ENCODE measurements around the gene LTO1. TPM values are rescaled to one million over a fixed set of nuclear protein-coding genes. Genes with fewer than 3 reads are reported as not detected.
A peak's percentile ranks its signal among the peaks of the same experiment; 100 is the strongest.

LTO1 gene
- total RNA-seq, 1 donor from 2014 or later, result 26.6 TPM

DNA sequence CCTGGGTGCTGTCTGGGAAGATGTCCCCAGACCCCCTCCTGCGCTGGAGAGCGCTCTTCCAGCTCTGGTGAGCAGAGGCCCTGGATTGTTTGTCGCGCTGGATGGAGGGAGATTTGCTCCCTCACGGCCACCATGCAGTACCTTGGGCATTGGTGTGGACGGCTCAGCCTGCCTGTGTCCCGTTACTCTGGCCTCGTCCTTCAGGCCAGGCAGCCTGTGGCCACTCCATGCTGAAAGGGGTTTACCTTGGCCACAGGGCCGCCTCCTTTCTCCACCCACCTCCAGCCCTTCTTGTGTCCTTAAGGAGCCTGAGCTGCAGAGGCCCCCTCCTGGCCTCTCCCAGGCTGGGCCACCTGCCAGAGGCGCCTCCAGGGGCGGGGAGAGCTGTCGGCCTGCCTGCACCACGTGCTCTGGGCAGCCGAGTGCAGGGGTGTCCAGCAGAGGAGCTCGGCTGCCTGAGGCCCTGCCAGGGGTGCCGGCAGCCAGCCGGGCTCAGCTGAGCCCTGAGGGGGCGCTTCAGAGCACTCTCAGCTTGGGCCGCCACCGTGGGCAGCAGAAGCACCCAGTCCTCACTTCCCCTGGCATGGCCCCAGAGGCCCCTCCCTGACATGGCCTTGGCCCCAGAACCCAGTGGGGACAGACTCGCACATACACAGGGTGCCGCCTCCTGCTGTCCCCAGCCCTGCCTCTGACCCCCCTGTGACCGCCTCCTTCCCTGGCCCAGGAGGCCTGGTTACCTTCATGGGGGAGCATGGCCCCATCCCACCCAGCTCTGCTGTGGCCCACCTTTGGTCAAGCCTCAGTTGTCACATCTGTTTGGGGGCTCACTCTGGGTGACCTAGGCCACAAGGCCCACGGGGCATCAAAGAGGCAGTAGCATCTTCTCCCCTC is 30.8 kb downstream of the LTO1 start:
- TF ChIP-seq, protein P1, sequence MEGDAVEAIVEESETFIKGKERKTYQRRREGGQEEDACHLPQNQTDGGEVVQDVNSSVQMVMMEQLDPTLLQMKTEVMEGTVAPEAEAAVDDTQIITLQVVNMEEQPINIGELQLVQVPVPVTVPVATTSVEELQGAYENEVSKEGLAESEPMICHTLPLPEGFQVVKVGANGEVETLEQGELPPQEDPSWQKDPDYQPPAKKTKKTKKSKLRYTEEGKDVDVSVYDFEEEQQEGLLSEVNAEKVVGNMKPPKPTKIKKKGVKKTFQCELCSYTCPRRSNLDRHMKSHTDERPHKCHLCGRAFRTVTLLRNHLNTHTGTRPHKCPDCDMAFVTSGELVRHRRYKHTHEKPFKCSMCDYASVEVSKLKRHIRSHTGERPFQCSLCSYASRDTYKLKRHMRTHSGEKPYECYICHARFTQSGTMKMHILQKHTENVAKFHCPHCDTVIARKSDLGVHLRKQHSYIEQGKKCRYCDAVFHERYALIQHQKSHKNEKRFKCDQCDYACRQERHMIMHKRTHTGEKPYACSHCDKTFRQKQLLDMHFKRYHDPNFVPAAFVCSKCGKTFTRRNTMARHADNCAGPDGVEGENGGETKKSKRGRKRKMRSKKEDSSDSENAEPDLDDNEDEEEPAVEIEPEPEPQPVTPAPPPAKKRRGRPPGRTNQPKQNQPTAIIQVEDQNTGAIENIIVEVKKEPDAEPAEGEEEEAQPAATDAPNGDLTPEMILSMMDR (conservative IDR thresholded peaks at IDR 0.05), result no peak
- H3K9me3 Mint-ChIP-seq, result no peaks in the 10 kb centered on the region
- H3K4me3 Mint-ChIP-seq, result peak overlapping the region; percentile 89
- peaks cover 22% of the 10 kb centered on the region for H3K36me3 Mint-ChIP-seq (ENCODE audit: low read depth)
- H3K27me3 Mint-ChIP-seq (ENCODE audit: low read depth), result peaks cover 39% of the 10 kb centered on the region
- no peak overlapping the region for H3K27ac Mint-ChIP-seq (ENCODE audit: unreplicated experiment)
- DNase-seq (ENCODE audit: low read depth, low spot score), result no peak
- H3K4me1 Mint-ChIP-seq, result peaks cover 61% of the 10 kb centered on the region

DNA sequence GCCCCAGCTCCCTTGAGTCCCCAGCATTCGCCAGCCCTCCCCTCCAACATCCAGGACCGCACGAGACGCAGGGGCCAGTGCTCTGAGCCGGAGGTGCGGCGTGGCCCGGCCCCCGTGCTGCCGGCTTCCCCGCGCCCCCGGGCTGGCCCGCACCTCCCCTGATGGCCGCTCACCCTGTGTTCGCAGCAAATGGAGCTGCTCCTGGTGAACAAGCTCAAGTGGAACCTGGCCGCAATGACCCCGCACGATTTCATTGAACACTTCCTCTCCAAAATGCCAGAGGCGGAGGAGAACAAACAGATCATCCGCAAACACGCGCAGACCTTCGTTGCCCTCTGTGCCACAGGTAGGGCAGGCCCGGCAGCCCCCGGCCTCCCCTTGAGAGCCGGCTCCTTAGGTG is 31.5 kb downstream of the LTO1 start:
- Mint-ChIP-seq H3K4me3 (peak overlapping the region; percentile 89), H3K9me3 (no peaks in the 10 kb centered on the region), H3K36me3 (ENCODE audit: low read depth) (peaks cover 21% of the 10 kb centered on the region), H3K27ac (ENCODE audit: unreplicated experiment) (no peak overlapping the region), H3K27me3 (ENCODE audit: low read depth) (peaks cover 38% of the 10 kb centered on the region), H3K4me1 (peaks cover 66% of the 10 kb centered on the region)
- DNase-seq (ENCODE audit: low read depth, low spot score), result no peak
- TF ChIP-seq, protein P1 (conservative IDR thresholded peaks at IDR 0.05), result no peak

DNA sequence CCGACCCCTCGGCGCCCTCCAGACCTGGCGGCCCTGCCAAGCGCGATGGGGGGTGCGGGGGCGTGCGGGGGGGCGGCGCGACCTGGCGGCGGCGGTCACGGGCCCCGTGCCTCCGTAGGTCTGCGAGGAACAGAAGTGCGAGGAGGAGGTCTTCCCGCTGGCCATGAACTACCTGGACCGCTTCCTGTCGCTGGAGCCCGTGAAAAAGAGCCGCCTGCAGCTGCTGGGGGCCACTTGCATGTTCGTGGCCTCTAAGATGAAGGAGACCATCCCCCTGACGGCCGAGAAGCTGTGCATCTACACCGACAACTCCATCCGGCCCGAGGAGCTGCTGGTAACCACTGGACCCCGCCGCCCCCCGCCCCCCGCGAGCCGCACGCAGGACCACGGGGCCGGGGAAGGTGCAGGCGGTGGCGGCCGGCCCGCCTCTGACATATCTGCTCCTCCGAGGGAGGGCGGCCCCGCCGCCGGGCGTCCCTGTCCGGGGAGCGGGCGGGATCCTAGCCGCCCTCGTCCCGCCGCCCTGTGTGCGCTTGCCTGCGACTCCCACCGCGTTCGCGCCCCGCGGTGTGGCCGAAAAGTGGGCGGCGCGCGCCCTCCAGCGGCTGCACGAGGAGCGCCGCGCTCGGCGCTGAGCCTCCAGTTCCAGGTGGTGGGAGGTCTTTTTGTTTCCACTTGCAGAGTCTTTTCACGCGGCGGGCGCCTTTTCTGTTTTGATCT is 32.1 kb downstream of the LTO1 start:
- Mint-ChIP-seq H3K4me1 (peaks cover 64% of the 10 kb centered on the region), H3K27ac (ENCODE audit: unreplicated experiment) (no peak overlapping the region), H3K4me3 (peak overlapping the region; percentile 89)

DNA sequence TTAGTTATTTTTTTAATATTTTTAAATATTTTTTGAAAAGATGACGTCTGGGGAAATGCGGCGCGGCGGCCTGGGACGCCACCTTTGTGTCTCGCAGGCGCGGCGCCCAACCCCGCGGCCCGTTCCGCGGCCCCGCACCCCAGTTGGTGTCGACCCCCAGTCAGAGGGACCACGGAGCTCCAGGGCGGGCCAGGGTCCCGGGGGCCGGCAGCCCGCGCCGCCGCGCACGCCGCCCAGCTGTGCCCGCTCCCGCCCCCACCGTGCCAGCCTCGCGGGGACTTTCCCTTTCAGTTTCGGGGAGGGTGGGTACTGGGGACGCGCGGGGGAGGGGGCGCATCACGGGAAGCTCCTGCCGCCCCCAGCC is 32.6 kb downstream of the LTO1 start:
- no peak overlapping the region for H3K4me3 Mint-ChIP-seq
- peaks cover 17% of the 10 kb centered on the region for H3K36me3 Mint-ChIP-seq (ENCODE audit: low read depth)
- peaks cover 30% of the 10 kb centered on the region for H3K27me3 Mint-ChIP-seq (ENCODE audit: low read depth)
- no peak overlapping the region for H3K27ac Mint-ChIP-seq (ENCODE audit: unreplicated experiment)
- TF ChIP-seq, protein P1 (conservative IDR thresholded peaks at IDR 0.05), result no peak
- no peaks in the 10 kb centered on the region for H3K9me3 Mint-ChIP-seq
- no peak for DNase-seq (ENCODE audit: low read depth, low spot score)
- peaks cover 59% of the 10 kb centered on the region for H3K4me1 Mint-ChIP-seq

More for the DNA sequence above, 32.1 kb downstream of the LTO1 start:
- H3K9me3 Mint-ChIP-seq, result no peaks in the 10 kb centered on the region
- peak; percentile 83 for DNase-seq (ENCODE audit: low read depth, low spot score)
- H3K27me3 Mint-ChIP-seq (ENCODE audit: low read depth), result peaks cover 34% of the 10 kb centered on the region
- TF ChIP-seq, protein P1 (conservative IDR thresholded peaks at IDR 0.05), result peak; percentile 96
- H3K36me3 Mint-ChIP-seq (ENCODE audit: low read depth), result peaks cover 17% of the 10 kb centered on the region

DNA sequence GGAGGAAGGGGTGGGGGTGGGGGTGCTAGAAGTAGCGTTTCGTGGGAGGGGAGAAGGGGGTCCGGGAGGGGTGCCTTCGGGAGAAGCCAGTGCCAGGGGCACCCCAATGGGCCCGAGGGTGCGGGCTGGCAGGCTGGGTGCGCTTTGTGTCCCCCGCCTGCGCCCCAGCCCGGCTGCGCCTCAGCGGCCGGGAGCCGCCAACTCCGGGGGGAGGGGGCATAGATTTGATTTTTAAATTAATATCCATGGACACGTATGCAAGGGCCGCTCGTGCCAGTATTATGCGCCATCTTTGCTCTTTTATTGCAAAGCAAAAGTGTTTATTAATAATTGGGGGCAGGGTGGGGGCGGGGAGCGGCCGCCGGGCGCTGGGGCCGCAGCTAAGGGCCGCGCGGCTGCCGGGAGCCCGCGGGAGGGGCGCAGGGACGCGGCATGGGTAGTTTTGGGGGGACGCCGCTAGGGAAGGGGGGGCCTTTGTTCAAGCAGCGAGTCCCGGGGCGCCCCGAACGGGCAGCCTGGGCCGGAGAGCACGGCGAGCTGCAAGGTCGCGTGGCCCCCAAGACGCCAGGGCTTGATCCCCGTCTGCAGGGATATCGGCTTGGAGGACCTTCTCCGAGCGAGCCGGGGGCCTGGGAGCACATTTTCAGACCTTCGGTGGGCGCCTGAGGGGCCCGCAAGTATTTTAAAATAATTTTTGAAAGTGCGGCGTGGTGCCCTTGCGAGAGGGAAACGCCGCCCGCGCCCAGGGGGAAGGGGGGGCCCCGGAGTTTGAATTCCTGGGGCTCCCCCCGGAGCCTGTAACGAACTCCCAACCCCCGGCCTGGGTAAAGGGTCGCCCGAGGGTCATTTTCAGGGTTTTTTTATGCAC is 33.2 kb downstream of the LTO1 start:
- Mint-ChIP-seq H3K27ac (ENCODE audit: unreplicated experiment) (no peak overlapping the region), H3K4me1 (peaks cover 53% of the 10 kb centered on the region), H3K9me3 (no peaks in the 10 kb centered on the region), H3K27me3 (ENCODE audit: low read depth) (peaks cover 28% of the 10 kb centered on the region), H3K36me3 (ENCODE audit: low read depth) (peaks cover 16% of the 10 kb centered on the region), H3K4me3 (peak overlapping the region; percentile 95)
- TF ChIP-seq, protein P1 (conservative IDR thresholded peaks at IDR 0.05), result no peak
- no peak for DNase-seq (ENCODE audit: low read depth, low spot score)
